ENCODE data around the gene APOL5.

DNA sequence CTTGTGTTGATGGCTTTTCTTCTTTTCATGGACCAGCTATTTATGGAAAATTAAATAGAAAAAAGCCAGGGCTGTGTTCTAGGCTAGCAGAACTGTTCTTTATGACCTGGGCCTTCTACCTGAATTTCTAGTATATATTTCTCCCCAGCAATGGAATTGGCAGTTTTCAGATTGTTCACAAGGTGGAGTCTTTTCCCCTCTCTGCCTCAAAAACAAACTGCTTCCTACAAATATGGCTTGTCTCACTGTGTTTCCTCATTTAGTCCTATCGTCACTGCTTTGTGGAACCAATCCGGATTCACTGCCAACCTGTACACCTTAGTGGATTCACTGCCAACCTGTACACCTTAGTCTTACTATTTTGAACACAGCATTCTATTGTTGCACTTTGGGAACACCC, 5.0 kb upstream of the APOL5 start:
- TF ChIP-seq, protein P1, sequence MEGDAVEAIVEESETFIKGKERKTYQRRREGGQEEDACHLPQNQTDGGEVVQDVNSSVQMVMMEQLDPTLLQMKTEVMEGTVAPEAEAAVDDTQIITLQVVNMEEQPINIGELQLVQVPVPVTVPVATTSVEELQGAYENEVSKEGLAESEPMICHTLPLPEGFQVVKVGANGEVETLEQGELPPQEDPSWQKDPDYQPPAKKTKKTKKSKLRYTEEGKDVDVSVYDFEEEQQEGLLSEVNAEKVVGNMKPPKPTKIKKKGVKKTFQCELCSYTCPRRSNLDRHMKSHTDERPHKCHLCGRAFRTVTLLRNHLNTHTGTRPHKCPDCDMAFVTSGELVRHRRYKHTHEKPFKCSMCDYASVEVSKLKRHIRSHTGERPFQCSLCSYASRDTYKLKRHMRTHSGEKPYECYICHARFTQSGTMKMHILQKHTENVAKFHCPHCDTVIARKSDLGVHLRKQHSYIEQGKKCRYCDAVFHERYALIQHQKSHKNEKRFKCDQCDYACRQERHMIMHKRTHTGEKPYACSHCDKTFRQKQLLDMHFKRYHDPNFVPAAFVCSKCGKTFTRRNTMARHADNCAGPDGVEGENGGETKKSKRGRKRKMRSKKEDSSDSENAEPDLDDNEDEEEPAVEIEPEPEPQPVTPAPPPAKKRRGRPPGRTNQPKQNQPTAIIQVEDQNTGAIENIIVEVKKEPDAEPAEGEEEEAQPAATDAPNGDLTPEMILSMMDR (IDR thresholded peaks at IDR 0.05), result no peak
- TF ChIP-seq POLR2A (IDR thresholded peaks at IDR 0.05), result no peak

All from body of pancreas (tissue), 4 donors.